Rectal smooth muscle tissue (tissue), 1 donor: Measurements from ENCODE around the gene BNC2.

ENCODE experiments used
- H3K27ac ChIP-seq: one replicate; pipeline ENCODE4 v1.7.0; 2013; ENCODE audit warnings: low read depth, low read length, inconsistent platforms
- H3K27me3 ChIP-seq: one replicate; pipeline ENCODE4 v1.7.0; 2013; ENCODE audit warnings: low read length; ENCODE audit not compliant: control insufficient read depth, insufficient read depth
- H3K36me3 ChIP-seq: one replicate; pipeline ENCODE4 v1.7.0; 2013; ENCODE audit warnings: low read length; ENCODE audit not compliant: control insufficient read depth, insufficient read depth
- H3K4me1 ChIP-seq: one replicate; pipeline ENCODE4 v1.7.0; 2013; ENCODE audit warnings: low read length; ENCODE audit not compliant: control insufficient read depth, insufficient read depth
- H3K4me3 ChIP-seq: one replicate; pipeline ENCODE4 v1.7.0; 2013; ENCODE audit warnings: low read length
- H3K9ac ChIP-seq: one replicate; pipeline ENCODE4 v1.7.0; 2013; ENCODE audit warnings: low read length

The BNC2 gene

GRCh38 chr9:16671591-16672137 is 198.8 kb downstream of the BNC2 start:
- no peaks in the 10 kb centered on the region for H3K27me3 ChIP-seq
- H3K36me3 ChIP-seq: no peaks in the 10 kb centered on the region
- H3K27ac ChIP-seq: no peak overlapping the region
- H3K4me1 ChIP-seq: peaks cover 5% of the 10 kb centered on the region
- no peak overlapping the region for H3K9ac ChIP-seq
- H3K4me3 ChIP-seq: no peak overlapping the region

DNA sequence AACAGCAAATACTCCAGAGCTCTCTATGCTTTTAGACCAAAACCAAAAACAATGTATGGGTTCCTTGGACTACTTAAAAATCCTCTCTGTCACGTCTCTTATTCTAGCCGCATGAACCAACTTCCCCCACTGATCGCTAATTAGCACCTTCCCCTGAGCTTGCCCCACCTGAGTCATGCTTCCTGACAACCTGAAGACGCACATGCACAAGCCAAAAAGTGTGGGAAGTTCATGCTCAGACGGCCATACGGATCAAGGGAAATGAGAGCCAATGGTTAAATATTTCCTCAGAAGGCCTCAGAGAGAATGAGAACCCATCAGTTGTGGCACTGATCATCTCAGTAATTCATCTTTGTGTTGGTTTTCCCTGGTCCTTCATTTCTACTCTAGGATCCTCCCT is 199.7 kb downstream of the BNC2 start:
- Histone ChIP-seq H3K4me1 (peaks cover 5% of the 10 kb centered on the region), H3K36me3 (no peaks in the 10 kb centered on the region), H3K4me3 (no peak overlapping the region), H3K9ac (no peak overlapping the region), H3K27me3 (no peaks in the 10 kb centered on the region), H3K27ac (no peak overlapping the region)

- H3K4me3 ChIP-seq: no peak overlapping the region
- peaks cover 2% of the 10 kb centered on the region for H3K4me1 ChIP-seq
- H3K9ac ChIP-seq: no peak overlapping the region
- no peaks in the 10 kb centered on the region for H3K36me3 ChIP-seq
- H3K27ac ChIP-seq: no peak overlapping the region
- H3K27me3 ChIP-seq: no peaks in the 10 kb centered on the region
Observed at GRCh38 chr9:16668734-16669295, 201.7 kb downstream of the BNC2 start.

DNA sequence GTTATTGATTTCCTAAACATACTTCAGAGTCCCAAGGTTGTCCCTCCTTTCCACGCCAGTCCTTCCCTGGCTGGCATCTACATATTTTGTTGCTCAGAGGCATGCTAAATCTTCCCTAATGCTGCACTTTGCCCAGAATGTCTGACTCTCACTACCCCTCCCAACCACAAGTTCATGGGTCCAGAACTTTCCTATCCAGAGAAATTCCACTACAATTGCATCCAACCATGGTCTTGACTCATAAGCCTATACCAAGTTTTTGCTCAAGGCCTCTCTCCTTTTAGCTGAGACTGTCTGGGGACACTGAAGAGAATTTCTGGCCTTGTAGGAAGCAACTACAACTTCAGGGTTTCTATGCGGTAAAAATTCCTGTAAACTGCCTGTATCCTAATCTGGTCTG is 206.3 kb downstream of the BNC2 start:
- no peak overlapping the region for H3K9ac ChIP-seq
- no peaks in the 10 kb centered on the region for H3K4me1 ChIP-seq
- no peak overlapping the region for H3K27ac ChIP-seq
- no peak overlapping the region for H3K4me3 ChIP-seq
- no peaks in the 10 kb centered on the region for H3K36me3 ChIP-seq
- H3K27me3 ChIP-seq: no peaks in the 10 kb centered on the region

DNA sequence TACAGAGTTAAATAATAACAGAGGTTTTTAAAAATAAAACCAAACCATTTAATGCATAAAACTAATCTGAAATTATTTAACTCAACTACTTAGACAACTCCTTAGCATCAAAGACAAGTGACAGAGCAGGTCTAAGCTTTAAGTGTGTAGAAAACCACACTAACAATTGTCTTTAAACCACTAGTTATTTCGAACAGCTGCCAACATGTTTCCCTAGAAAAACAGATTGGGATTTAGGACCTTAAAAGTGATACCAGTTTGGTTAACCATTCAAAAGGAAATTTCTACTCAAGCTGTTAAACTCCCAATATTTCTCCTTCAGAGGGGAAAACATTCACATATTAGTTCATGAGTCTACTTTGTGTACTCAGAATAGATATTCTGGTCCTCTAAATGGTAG is 208.7 kb downstream of the BNC2 start:
- H3K36me3 ChIP-seq: no peaks in the 10 kb centered on the region
- H3K4me1 ChIP-seq: peaks cover 6% of the 10 kb centered on the region
- no peak overlapping the region for H3K27ac ChIP-seq
- H3K4me3 ChIP-seq: no peak overlapping the region
- H3K9ac ChIP-seq: no peak overlapping the region
- H3K27me3 ChIP-seq: no peaks in the 10 kb centered on the region

- no peak overlapping the region for H3K27ac ChIP-seq
- no peaks in the 10 kb centered on the region for H3K27me3 ChIP-seq
- H3K4me3 ChIP-seq: no peak overlapping the region
- peaks cover 12% of the 10 kb centered on the region for H3K4me1 ChIP-seq
- no peaks in the 10 kb centered on the region for H3K36me3 ChIP-seq
- H3K9ac ChIP-seq: no peak overlapping the region
Observed at GRCh38 chr9:16659096-16659495, 211.4 kb downstream of the BNC2 start.

DNA sequence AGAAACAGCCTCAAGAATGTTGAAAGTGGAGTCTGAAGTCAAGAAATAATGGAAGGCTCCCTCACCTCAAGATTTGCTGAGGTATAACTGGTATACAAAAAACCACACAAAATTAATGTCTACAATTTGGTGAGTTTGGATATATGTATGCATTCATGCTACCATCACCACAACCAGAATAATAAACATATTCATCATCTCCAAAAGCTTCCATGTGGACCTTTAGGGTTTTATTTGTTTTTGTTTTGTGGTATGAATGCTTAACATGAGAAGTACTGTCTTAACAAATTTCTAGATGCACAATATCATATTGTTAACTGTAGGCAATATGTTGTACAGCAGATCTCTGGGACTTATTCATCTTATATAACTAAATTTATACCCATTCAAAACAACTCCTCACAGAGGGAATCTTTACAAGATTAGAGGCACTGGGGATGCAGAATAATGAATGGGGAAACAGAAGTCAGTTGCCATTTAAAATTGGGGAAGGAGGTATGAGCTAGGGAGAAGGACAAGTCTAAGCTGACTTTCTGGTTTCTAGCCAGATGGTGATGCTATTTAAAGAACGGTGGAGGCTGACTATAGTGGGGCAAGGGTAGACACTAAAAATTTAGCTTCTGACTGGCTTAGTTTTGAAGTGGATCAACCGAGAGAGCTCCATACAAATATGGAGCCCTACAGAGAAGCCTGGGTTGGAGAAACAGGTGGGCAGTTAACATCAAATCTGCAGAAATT is 213.9 kb downstream of the BNC2 start:
- Histone ChIP-seq H3K4me1 (peaks cover 15% of the 10 kb centered on the region), H3K27ac (no peak overlapping the region), H3K4me3 (no peak overlapping the region), H3K9ac (no peak overlapping the region), H3K27me3 (no peaks in the 10 kb centered on the region), H3K36me3 (no peaks in the 10 kb centered on the region)

- no peak overlapping the region for H3K4me3 ChIP-seq
- H3K27me3 ChIP-seq: no peaks in the 10 kb centered on the region
- no peak overlapping the region for H3K9ac ChIP-seq
- peaks cover 22% of the 10 kb centered on the region for H3K4me1 ChIP-seq
- no peaks in the 10 kb centered on the region for H3K36me3 ChIP-seq
- no peak overlapping the region for H3K27ac ChIP-seq
Observed at GRCh38 chr9:16654596-16655126, 215.8 kb downstream of the BNC2 start.

GRCh38 chr9:16653491-16654399 is 216.7 kb downstream of the BNC2 start:
- H3K9ac ChIP-seq: no peak overlapping the region
- no peaks in the 10 kb centered on the region for H3K36me3 ChIP-seq
- peaks cover 22% of the 10 kb centered on the region for H3K4me1 ChIP-seq
- no peaks in the 10 kb centered on the region for H3K27me3 ChIP-seq
- H3K27ac ChIP-seq: peak overlapping the region; percentile 71
- peak overlapping the region; percentile 29 for H3K4me3 ChIP-seq

DNA sequence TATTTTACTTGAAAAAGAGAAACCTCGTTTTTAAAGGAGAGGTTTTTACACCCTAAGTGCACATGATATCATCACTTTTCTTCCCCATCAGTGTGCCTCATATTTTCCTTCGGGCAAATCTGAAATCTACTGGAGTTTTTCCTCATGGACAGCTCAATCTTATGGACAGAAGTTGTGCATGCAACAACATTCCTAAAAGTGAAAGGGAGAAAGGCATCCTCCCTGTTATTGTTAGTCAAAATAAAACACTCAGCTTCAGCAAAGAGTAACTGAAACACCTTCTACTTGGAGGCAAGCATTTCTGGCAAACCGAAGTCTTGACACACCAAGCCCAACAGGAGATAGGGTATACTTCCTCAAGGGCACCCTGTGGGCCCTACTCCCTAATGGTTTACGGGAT is 217.9 kb downstream of the BNC2 start:
- Histone ChIP-seq H3K27me3 (no peaks in the 10 kb centered on the region), H3K4me1 (peaks cover 22% of the 10 kb centered on the region), H3K9ac (no peak overlapping the region), H3K4me3 (no peak overlapping the region), H3K27ac (peak overlapping the region; percentile 71), H3K36me3 (no peaks in the 10 kb centered on the region)

- Histone ChIP-seq H3K9ac (no peak overlapping the region), H3K4me1 (peaks cover 13% of the 10 kb centered on the region), H3K27me3 (no peaks in the 10 kb centered on the region), H3K27ac (peak overlapping the region; percentile 38), H3K36me3 (no peaks in the 10 kb centered on the region), H3K4me3 (no peak overlapping the region)
Observed at GRCh38 chr9:16651446-16651964, 219.0 kb downstream of the BNC2 start.

DNA sequence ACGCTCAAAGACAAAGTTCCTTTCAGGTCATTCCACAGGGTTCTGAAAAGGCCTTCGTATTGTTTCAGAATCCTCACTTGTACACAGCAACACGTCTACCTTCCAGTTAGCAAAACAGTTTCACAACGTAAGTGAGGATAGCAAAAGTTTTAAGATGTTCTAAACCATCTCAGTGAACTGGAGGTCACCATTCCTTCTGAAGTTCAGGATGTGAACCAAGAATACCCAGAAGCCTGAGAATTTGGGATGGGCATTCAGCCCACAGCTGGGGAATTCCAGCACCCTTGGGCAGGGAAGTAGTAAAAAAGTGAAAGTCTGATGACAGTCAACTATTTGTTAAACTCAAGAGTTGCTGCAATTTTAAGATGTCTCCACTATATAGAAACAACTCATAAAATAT is 224.5 kb downstream of the BNC2 start:
- no peak overlapping the region for H3K4me3 ChIP-seq
- H3K27me3 ChIP-seq: no peaks in the 10 kb centered on the region
- H3K9ac ChIP-seq: no peak overlapping the region
- no peak overlapping the region for H3K27ac ChIP-seq
- peaks cover 4% of the 10 kb centered on the region for H3K4me1 ChIP-seq
- H3K36me3 ChIP-seq: no peaks in the 10 kb centered on the region
